OCI-LY3 (cell line): ENCODE measurements around the gene MPZL1.

Experiments used
- EZH2phosphoT487 ChIP-seq: fragments of 200-600 bp; shearing (Covaris generic); IDR thresholded peaks from 2 replicates; pipeline ENCODE4 v1.6.1; 2018; ENCODE audit warnings: antibody characterized with exemption, mixed run types, low read depth
- TF ChIP-seq, protein P1 (sequence below): fragments of 200-600, 300-600 bp; sonication (generic); IDR thresholded peaks from 2 replicates; pipeline ENCODE4 v1.5.1; 2014; ENCODE audit warnings: antibody characterized with exemption, low read length, low read depth

DNA sequence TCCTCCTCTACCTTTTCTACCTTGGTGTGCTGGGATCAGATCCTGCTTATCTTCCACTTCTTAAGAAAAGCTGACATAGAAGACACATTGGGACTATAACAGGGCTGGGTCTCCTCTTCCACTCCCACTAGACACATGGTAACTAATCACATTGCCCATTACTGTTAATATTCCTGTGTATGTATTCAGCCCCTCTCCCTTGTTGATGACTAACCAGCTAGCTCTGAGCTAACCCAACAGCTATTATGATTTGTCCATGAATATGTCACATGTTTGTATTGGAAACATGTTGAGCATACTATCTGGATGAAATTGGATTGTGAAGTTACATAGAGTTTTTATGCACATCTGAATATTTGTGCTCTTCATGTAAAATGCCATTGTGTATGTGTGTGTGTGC is 52.9 kb downstream of the MPZL1 start:
- TF ChIP-seq, protein P1, sequence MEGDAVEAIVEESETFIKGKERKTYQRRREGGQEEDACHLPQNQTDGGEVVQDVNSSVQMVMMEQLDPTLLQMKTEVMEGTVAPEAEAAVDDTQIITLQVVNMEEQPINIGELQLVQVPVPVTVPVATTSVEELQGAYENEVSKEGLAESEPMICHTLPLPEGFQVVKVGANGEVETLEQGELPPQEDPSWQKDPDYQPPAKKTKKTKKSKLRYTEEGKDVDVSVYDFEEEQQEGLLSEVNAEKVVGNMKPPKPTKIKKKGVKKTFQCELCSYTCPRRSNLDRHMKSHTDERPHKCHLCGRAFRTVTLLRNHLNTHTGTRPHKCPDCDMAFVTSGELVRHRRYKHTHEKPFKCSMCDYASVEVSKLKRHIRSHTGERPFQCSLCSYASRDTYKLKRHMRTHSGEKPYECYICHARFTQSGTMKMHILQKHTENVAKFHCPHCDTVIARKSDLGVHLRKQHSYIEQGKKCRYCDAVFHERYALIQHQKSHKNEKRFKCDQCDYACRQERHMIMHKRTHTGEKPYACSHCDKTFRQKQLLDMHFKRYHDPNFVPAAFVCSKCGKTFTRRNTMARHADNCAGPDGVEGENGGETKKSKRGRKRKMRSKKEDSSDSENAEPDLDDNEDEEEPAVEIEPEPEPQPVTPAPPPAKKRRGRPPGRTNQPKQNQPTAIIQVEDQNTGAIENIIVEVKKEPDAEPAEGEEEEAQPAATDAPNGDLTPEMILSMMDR, result no peak
- TF ChIP-seq EZH2phosphoT487, result no peak
